DOHH2 (cell line): ENCODE measurements around the gene ZBTB4.

Source experiments
- EZH2phosphoT487 ChIP-seq: fragments of 200-600 bp; sonication (generic); IDR thresholded peaks from 2 replicates; pipeline ENCODE4 v1.6.1; 2017; ENCODE audit warnings: borderline replicate concordance, mild to moderate bottlenecking, antibody characterized with exemption, low read length, moderate library complexity, mixed read lengths
- TF ChIP-seq, protein P1 (sequence below): fragments of 200-600 bp; sonication (generic); IDR thresholded peaks from one replicate; pipeline ENCODE4 v1.5.1; 2014; ENCODE audit warnings: antibody characterized with exemption, mild to moderate bottlenecking, low read depth, low read length; ENCODE audit not compliant: poor library complexity, severe bottlenecking

DNA sequence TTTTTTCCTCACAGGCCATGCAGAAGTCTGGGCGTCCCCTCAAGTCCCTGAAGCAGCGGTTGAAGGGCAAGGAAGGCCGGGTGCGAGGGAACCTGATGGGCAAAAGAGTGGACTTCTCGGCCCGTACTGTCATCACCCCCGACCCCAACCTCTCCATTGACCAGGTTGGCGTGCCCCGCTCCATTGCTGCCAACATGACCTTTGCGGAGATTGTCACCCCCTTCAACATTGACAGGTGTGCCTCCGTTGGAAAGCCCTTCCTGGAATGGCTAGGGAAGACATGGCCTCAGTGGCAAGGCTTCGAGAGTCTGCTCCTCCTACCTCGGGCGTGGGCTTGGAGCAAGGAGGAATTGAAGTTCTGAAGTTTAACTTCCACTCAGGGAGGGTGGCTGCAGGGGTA, 18.2 kb upstream of the ZBTB4 start:
- TF ChIP-seq, protein P1, sequence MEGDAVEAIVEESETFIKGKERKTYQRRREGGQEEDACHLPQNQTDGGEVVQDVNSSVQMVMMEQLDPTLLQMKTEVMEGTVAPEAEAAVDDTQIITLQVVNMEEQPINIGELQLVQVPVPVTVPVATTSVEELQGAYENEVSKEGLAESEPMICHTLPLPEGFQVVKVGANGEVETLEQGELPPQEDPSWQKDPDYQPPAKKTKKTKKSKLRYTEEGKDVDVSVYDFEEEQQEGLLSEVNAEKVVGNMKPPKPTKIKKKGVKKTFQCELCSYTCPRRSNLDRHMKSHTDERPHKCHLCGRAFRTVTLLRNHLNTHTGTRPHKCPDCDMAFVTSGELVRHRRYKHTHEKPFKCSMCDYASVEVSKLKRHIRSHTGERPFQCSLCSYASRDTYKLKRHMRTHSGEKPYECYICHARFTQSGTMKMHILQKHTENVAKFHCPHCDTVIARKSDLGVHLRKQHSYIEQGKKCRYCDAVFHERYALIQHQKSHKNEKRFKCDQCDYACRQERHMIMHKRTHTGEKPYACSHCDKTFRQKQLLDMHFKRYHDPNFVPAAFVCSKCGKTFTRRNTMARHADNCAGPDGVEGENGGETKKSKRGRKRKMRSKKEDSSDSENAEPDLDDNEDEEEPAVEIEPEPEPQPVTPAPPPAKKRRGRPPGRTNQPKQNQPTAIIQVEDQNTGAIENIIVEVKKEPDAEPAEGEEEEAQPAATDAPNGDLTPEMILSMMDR: no peak
- no peak for TF ChIP-seq EZH2phosphoT487
